Astrocyte of the cerebellum (primary cell): ENCODE data around the gene MTCH1.

Experiments
- DNase-seq: peaks from one replicate; pipeline ENCODE4 v3.0.0-alpha.2; 2011; ENCODE audit warnings: low read depth
- H3K4me3 ChIP-seq: 2 replicates; pipeline ENCODE4 v1.5.1; 2011; ENCODE audit warnings: mild to moderate bottlenecking, low read depth, low read length, moderate library complexity
- in situ Hi-C: cut with HindIII; loops from 2 replicates; pipeline ENCODE4 v1.10.0; 2017; ENCODE audit warnings: low sequenced_read_pairs
- TF ChIP-seq, protein P1 (sequence below): IDR thresholded peaks from 2 replicates; pipeline ENCODE4 v1.5.1; 2012; ENCODE audit warnings: low read length, low read depth, moderate library complexity, mild to moderate bottlenecking; ENCODE audit errors: missing control alignments

The MTCH1 gene

DNA sequence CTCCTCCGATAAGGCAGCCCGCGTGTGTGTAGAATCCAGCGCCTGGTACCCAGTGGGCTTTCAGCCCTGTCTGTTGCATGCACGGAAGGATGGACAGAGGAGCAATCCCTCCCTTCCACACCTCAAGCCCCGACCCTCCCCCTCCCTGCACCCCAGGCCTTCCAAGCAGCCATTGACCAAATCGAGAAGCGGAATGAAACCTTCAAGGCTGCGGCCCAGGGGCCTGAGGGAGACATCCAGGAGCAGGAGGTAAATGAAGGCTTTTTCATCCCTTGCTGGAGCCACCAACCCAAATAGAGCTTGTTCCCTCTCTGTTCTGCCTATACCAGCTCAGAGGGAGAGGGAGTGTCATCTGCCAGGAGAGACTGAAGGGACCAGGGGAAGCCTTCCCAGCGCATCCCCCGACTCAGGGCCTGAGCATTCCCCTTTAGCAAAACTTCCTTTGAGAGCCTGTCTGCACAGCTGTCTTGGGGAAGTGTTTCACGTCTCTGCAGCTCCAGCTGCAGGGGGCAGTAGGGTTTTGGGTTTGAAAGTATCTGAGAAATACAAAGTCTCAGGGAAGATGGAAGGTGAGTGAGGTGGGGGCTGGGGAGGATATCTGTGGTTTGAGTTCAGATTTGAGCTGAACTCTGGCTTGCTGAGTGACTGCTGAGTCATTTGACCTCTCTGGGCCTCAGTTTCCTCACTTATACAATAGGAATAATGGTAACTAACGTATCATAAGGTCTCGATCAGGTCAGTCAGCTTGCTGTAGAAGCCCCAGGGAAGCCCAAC, 35.5 kb upstream of the MTCH1 start:
- no peak for DNase-seq
- in situ Hi-C loops: no loop called here
- H3K4me3 ChIP-seq: no peak overlapping the region
- TF ChIP-seq, protein P1, sequence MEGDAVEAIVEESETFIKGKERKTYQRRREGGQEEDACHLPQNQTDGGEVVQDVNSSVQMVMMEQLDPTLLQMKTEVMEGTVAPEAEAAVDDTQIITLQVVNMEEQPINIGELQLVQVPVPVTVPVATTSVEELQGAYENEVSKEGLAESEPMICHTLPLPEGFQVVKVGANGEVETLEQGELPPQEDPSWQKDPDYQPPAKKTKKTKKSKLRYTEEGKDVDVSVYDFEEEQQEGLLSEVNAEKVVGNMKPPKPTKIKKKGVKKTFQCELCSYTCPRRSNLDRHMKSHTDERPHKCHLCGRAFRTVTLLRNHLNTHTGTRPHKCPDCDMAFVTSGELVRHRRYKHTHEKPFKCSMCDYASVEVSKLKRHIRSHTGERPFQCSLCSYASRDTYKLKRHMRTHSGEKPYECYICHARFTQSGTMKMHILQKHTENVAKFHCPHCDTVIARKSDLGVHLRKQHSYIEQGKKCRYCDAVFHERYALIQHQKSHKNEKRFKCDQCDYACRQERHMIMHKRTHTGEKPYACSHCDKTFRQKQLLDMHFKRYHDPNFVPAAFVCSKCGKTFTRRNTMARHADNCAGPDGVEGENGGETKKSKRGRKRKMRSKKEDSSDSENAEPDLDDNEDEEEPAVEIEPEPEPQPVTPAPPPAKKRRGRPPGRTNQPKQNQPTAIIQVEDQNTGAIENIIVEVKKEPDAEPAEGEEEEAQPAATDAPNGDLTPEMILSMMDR: peak; percentile 70

DNA sequence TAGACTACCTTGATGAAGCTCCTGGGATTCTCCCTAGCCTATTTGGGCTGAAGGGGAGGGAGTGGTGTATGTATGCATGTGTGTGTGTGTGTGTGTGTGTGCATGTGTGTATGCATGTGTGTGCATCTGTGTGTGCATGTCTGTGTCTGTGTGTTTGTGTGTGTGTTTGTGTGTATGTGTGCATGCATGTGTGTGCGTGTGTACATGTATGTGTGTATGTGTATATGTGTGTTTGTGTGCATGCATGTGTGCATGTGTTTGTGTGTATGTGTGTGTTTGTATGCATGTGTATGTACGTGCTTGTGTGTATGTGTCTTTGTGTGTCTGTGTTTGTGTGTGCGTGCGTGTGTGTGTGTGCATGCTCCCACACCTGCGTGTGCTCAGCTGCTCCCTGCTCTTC, 34.8 kb upstream of the MTCH1 start:
- DNase-seq: no peak
- TF ChIP-seq, protein P1: no peak
- in situ Hi-C loops: no loop called here
- no peak overlapping the region for H3K4me3 ChIP-seq

DNA sequence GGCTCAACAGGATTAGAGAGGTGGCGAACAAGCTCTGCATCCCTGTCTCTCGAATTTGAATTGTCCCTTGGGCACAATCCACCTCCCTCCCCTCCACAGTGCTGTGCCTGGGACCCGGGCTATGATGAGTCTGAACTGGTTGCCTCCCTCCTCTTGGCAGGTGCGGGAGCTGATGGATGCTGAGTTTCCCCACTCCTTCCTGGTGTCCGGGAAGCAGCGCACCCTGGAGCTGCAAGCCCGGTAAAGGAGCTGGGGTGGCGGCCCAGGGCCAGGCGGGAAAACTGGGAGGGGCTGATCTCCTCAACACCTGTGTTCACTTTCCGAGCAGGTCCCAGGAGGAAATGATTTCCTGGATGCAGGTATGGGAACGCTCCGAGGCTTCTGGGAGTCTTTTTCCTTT, 34.4 kb upstream of the MTCH1 start:
- DNase-seq: no peak
- no peak overlapping the region for H3K4me3 ChIP-seq
- in situ Hi-C loops: no loop called here
- TF ChIP-seq, protein P1: no peak

DNA sequence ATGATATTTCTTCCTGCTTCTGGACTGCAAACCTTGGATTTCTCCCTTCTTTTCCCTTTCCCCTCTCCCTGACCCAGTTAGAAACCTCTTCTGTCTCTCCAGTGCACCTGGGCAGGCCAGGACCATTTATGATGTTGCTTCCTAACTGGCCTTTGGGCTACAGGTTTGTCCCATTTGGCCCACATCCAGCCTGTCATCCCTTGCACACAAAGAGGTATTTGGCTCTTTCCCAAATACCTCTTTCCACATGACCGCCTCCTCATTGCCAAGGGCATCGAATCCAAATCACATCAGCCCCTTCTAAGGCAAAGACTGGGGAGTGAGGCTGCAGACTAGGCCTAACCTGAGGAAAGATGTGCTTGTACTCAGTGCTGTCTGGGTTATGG, 33.1 kb upstream of the MTCH1 start:
- DNase-seq: no peak
- in situ Hi-C loops: loop anchor here (10.0 kb wide), 1 partner anchor 254 kb away; no protein-coding TSS in a partner anchor
- TF ChIP-seq, protein P1: no peak
- H3K4me3 ChIP-seq: no peak overlapping the region

DNA sequence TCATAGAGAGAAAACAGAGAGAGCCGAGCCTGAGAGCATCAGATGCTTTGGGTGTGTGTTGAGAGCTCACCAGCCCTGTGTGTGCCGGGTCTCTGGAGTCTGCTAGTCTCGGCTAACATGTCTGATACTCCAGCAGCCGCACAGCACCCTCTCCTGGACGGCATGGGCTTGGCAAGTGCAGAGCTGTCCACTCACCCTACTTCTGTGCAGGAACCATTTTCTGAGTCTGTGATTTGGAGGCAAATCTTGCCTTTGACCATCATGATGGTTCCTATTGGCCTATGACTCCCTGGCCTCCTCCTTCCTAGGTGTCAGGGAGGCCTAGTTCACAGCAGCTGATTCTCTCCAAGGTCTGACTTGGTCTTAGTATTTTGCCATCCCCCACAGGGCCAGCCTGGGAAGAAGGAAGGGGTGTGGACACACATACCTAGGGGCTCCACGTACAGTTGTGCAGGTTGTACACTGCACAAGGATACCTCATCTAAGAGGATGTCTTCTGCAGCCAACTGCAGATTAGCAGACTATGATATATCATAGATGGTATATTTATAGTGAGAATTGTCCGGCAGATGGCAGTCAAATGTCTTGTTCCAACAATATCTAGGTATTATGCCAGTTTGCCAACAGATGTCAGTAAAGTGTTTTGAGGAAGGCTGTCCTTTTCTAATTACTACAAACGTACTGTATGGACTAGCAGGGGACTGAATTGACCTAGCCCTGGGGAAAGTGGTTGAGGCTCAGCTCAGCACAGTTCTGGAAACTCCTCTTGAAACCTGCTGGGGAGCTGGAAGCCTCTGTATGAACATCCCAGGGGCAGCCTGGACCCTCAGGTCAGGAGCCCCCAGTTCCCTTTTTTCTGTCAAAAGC, 32.4 kb upstream of the MTCH1 start:
- in situ Hi-C loops: loop anchor here (10.0 kb wide), 1 partner anchor 254 kb away; no protein-coding TSS in a partner anchor
- H3K4me3 ChIP-seq: no peak overlapping the region
- DNase-seq: peak; percentile 79
- TF ChIP-seq, protein P1: peak; percentile 94

DNA sequence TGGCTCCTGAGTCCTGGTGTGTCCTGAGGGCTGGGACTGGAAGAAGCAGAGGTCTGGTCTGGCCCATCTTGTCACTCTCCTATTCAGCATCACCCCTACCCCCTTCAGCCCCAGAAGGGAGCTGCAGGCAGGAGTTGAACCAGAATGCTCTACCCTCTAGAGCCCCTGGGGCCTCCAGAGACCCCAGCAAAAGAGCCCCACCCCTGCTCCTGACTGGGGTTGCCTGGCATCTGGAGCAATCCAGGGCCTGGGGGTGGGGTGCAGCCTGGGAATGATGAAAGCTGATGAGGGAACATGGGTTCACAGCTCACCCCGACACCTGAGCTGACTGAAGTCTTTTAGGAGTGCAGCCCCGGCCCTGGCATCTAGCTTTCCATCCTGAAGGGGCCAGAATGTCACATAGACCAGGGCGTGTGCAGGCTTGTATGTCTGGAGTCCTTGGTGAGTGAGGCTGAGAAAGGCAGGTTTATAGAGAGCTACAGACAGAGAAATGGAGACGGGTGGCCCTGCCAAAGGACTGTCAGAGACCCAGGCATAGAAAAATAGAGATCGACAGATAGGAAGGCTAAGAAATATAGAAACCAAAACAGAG, 31.7 kb upstream of the MTCH1 start:
- H3K4me3 ChIP-seq: no peak overlapping the region
- in situ Hi-C loops: loop anchor here (10.0 kb wide), 1 partner anchor 253 kb away; no protein-coding TSS in a partner anchor
- no peak for DNase-seq
- TF ChIP-seq, protein P1: no peak
